DOHH2 (cell line): ENCODE data around the gene SLC34A3.
A peak's percentile ranks its signal among the peaks of the same experiment; 100 is the strongest.
"Not testable (repeated sequence)": the region's sequence is repeated elsewhere in the genome, so short reads cannot be mapped to it uniquely, and the experiment has no call there.

ENCODE experiments used
- H3F3A ChIP-seq: fragments of 200-600 bp; sonication (generic), shearing (Covaris generic); 2 replicates; pipeline ENCODE4 v1.6.0; 2016; ENCODE audit warnings: antibody characterized with exemption, mild to moderate bottlenecking; ENCODE audit not compliant: control insufficient read depth, insufficient read depth
- H3K27ac ChIP-seq: fragments of 200-600 bp; sonication (generic); 2 replicates; pipeline ENCODE4 v1.5.1; 2014; ENCODE audit warnings: low read depth, mild to moderate bottlenecking, low read length, moderate library complexity
- H3K27me3 ChIP-seq: fragments of 200-600 bp; sonication (generic); 2 replicates; pipeline ENCODE4 v1.6.1; 2014; ENCODE audit warnings: mild to moderate bottlenecking, low read length, mixed read lengths; ENCODE audit not compliant: control insufficient read depth
- H3K36me3 ChIP-seq: fragments of 200-600 bp; sonication (generic); 2 replicates; pipeline ENCODE4 v1.6.1; 2014; ENCODE audit warnings: mild to moderate bottlenecking, low read length, moderate library complexity, mixed read lengths; ENCODE audit not compliant: control insufficient read depth
- H3K4me1 ChIP-seq: fragments of 200-600 bp; sonication (generic); 2 replicates; pipeline ENCODE4 v1.6.1; 2014; ENCODE audit warnings: mild to moderate bottlenecking, low read length, mixed read lengths; ENCODE audit not compliant: control insufficient read depth
- H3K4me2 ChIP-seq: fragments of 200-600 bp; sonication (generic); 2 replicates; pipeline ENCODE4 v1.6.0; 2014; ENCODE audit warnings: mild to moderate bottlenecking, low read length, moderate library complexity
- H3K4me3 ChIP-seq: fragments of 200-600 bp; sonication (generic); 2 replicates; pipeline ENCODE4 v1.5.1; 2014; ENCODE audit warnings: mild to moderate bottlenecking, low read length, mixed read lengths
- H3K79me2 ChIP-seq: fragments of 200-600 bp; sonication (generic); 2 replicates; pipeline ENCODE4 v1.6.1; 2014; ENCODE audit warnings: mild to moderate bottlenecking, low read length, mixed read lengths; ENCODE audit not compliant: control insufficient read depth
- H3K9me2 ChIP-seq: fragments of 200-600 bp; sonication (generic); replicated peaks from 2 replicates; pipeline ENCODE4 v1.6.1; 2014; ENCODE audit warnings: mild to moderate bottlenecking, low read length, mixed read lengths; ENCODE audit not compliant: control insufficient read depth
- H3K9me3 ChIP-seq: fragments of 200-600 bp; sonication (generic); 2 replicates; pipeline ENCODE4 v1.6.1; 2014; ENCODE audit warnings: antibody characterized with exemption, low read length, mixed read lengths; ENCODE audit not compliant: control insufficient read depth, insufficient read depth
- H4K20me1 ChIP-seq: fragments of 200-600 bp; sonication (generic); 2 replicates; pipeline ENCODE4 v1.6.0; 2014; ENCODE audit warnings: low read depth, mild to moderate bottlenecking, antibody characterized with exemption, low read length, moderate library complexity; ENCODE audit not compliant: control insufficient read depth, insufficient read depth
- CTCF ChIP-seq: fragments of 200-600 bp; sonication (generic); IDR thresholded peaks from one replicate; pipeline ENCODE4 v1.5.1; 2014; ENCODE audit warnings: antibody characterized with exemption, mild to moderate bottlenecking, low read depth, low read length; ENCODE audit not compliant: poor library complexity, severe bottlenecking
- EZH2phosphoT487 ChIP-seq: fragments of 200-600 bp; sonication (generic); IDR thresholded peaks from 2 replicates; pipeline ENCODE4 v1.6.1; 2017; ENCODE audit warnings: borderline replicate concordance, mild to moderate bottlenecking, antibody characterized with exemption, low read length, moderate library complexity, mixed read lengths

Gene SLC34A3

GRCh38 chr9:137256362-137256761, 25.7 kb downstream of the SLC34A3 start:
- peaks cover 48% of the 10 kb centered on the region for H3K4me1 ChIP-seq

GRCh38 chr9:137256856-137257255, 26.2 kb downstream of the SLC34A3 start:
- no peak overlapping the region for H3K27ac ChIP-seq
- H3K36me3 ChIP-seq = peaks cover 36% of the 10 kb centered on the region
- no peaks in the 10 kb centered on the region for H3F3A ChIP-seq
- H3K4me1 ChIP-seq = peaks cover 48% of the 10 kb centered on the region
- H4K20me1 ChIP-seq = no peaks in the 10 kb centered on the region
- peaks cover 30% of the 10 kb centered on the region for H3K79me2 ChIP-seq
- TF ChIP-seq CTCF (no peak), EZH2phosphoT487 (no peak)
- peak overlapping the region; percentile 93 for H3K4me2 ChIP-seq
- peak overlapping the region; percentile 86 for H3K4me3 ChIP-seq
- no peaks in the 10 kb centered on the region for H3K9me3 ChIP-seq
- no peaks in the 10 kb centered on the region for H3K9me2 ChIP-seq
- H3K27me3 ChIP-seq = no peaks in the 10 kb centered on the region

More at GRCh38 chr9:137256362-137256761, 25.7 kb downstream of the SLC34A3 start:
- no peaks in the 10 kb centered on the region for H3K9me2 ChIP-seq
- no peaks in the 10 kb centered on the region for H4K20me1 ChIP-seq
- TF ChIP-seq CTCF (no peak), EZH2phosphoT487 (no peak)
- peak overlapping the region; percentile 93 for H3K4me2 ChIP-seq
- peaks cover 36% of the 10 kb centered on the region for H3K36me3 ChIP-seq
- no peak overlapping the region for H3K27ac ChIP-seq
- no peaks in the 10 kb centered on the region for H3F3A ChIP-seq
- H3K27me3 ChIP-seq = no peaks in the 10 kb centered on the region
- H3K4me3 ChIP-seq = peak overlapping the region; percentile 86
- H3K79me2 ChIP-seq = peaks cover 30% of the 10 kb centered on the region
- no peaks in the 10 kb centered on the region for H3K9me3 ChIP-seq

GRCh38 chr9:137262173-137262908, 31.6 kb downstream of the SLC34A3 start:
- H3K27ac ChIP-seq, H4K20me1 ChIP-seq, H3K4me3 ChIP-seq, H3K4me2 ChIP-seq, H3K9me2 ChIP-seq, H3K27me3 ChIP-seq, H3K9me3 ChIP-seq, H3F3A ChIP-seq: not testable (repeated sequence)
- Histone ChIP-seq H3K79me2 (peaks cover 32% of the 10 kb centered on the region), H3K4me1 (peaks cover 20% of the 10 kb centered on the region), H3K36me3 (peaks cover 55% of the 10 kb centered on the region)

- H3K4me2 ChIP-seq = no peak overlapping the region
- no peaks in the 10 kb centered on the region for H4K20me1 ChIP-seq
- no peaks in the 10 kb centered on the region for H3K9me3 ChIP-seq
- no peaks in the 10 kb centered on the region for H3K27me3 ChIP-seq
- H3K4me1 ChIP-seq = peaks cover 25% of the 10 kb centered on the region
- peaks cover 59% of the 10 kb centered on the region for H3K36me3 ChIP-seq
- H3F3A ChIP-seq = peaks cover 8% of the 10 kb centered on the region
- H3K79me2 ChIP-seq = peaks cover 32% of the 10 kb centered on the region
- no peak overlapping the region for H3K27ac ChIP-seq
- no peaks in the 10 kb centered on the region for H3K9me2 ChIP-seq
- no peak for TF ChIP-seq CTCF
- TF ChIP-seq EZH2phosphoT487 = no peak
- no peak overlapping the region for H3K4me3 ChIP-seq
These were observed 32.2 kb downstream of the SLC34A3 start for GRCh38 chr9:137262909-137263285.
